Hepatocyte (in vitro differentiated cells): ENCODE measurements around the gene GPR37L1. TPM values are rescaled to one million over a fixed set of nuclear protein-coding genes. Genes with fewer than 3 reads are reported as not detected.

Source experiments
- DNase-seq: peaks from one replicate; pipeline ENCODE4 v3.0.0-alpha.2; 2016; ENCODE audit warnings: low spot score
- H2AFZ ChIP-seq: fragments of 200-600 bp; sonication (generic); 2 replicates; pipeline ENCODE4 v1.6.0; 2016; ENCODE audit warnings: antibody characterized with exemption, mild to moderate bottlenecking
- H3K27ac ChIP-seq: fragments of 200-600 bp; sonication (generic); 2 replicates; pipeline ENCODE4 v1.5.1; 2016; ENCODE audit warnings: mild to moderate bottlenecking
- H3K27me3 ChIP-seq: fragments of 200-600 bp; sonication (generic); 2 replicates; pipeline ENCODE4 v1.6.1; 2016
- H3K36me3 ChIP-seq: fragments of 200-600 bp; sonication (generic); replicated peaks from 2 replicates; pipeline ENCODE4 v1.5.1; 2016; ENCODE audit warnings: low read depth; ENCODE audit not compliant: insufficient read depth
- H3K4me1 ChIP-seq: fragments of 200-600 bp; sonication (generic); 2 replicates; pipeline ENCODE4 v1.5.1; 2016; ENCODE audit warnings: mild to moderate bottlenecking, moderate library complexity; ENCODE audit not compliant: insufficient read depth
- H3K4me2 ChIP-seq: fragments of 200-600 bp; sonication (generic); 2 replicates; pipeline ENCODE4 v1.6.0; 2016
- H3K4me3 ChIP-seq: fragments of 200-600 bp; sonication (generic); 2 replicates; pipeline ENCODE4 v1.5.1; 2016; ENCODE audit warnings: mild to moderate bottlenecking
- H3K79me2 ChIP-seq: fragments of 200-600 bp; sonication (generic); 2 replicates; pipeline ENCODE4 v1.6.0; 2017; ENCODE audit warnings: mild to moderate bottlenecking
- H3K9me2 ChIP-seq: fragments of 200-600 bp; sonication (generic); replicated peaks from 2 replicates; pipeline ENCODE4 v1.6.0; 2017; ENCODE audit warnings: mild to moderate bottlenecking; ENCODE audit not compliant: insufficient read depth
- H3K9me3 ChIP-seq: fragments of 200-600 bp; sonication (generic); 2 replicates; pipeline ENCODE4 v1.5.1; 2016; ENCODE audit warnings: low read depth, mild to moderate bottlenecking
- H4K20me1 ChIP-seq: fragments of 200-600 bp; sonication (generic); 2 replicates; pipeline ENCODE4 v1.6.0; 2016; ENCODE audit warnings: mild to moderate bottlenecking; ENCODE audit not compliant: insufficient read depth, poor library complexity, severe bottlenecking
- EZH2 ChIP-seq: fragments of 200-600 bp; sonication (generic); IDR thresholded peaks from 2 replicates; pipeline ENCODE4 v1.6.1; 2016; ENCODE audit warnings: antibody characterized with exemption, mild to moderate bottlenecking, borderline replicate concordance
- EZH2phosphoT487 ChIP-seq: fragments of 200-600 bp; sonication (generic); IDR thresholded peaks from one replicate; pipeline ENCODE4 v1.6.1; 2018; ENCODE audit warnings: antibody characterized with exemption, mild to moderate bottlenecking, low read depth, moderate library complexity; ENCODE audit not compliant: unreplicated experiment, severe bottlenecking
- WGBS: methylation state at CpG from one replicate; pipeline ENCODE4 v1.1.6; 2016; ENCODE audit warnings: low lambda C conversion rate; ENCODE audit errors: missing lambda C conversion rate; 5-methylcytosine and 5-hydroxymethylcytosine counted together
- polyA plus RNA-seq: library from polyadenylated mRNA; unstranded; fragments of >200 nt; fragmentation: Nextera tagmentation; extraction: Ambion mirVana; gene quantifications from 2 replicates; pipeline ENCODE4 v1.2.1, GENCODE V29; 2016
- total RNA-seq: library from RNA; depleted of rRNA; stranded (reverse); fragments of >200 nt; gene quantifications from 2 replicates; pipeline ENCODE4 v1.2.3, GENCODE V29; 2014
- TF ChIP-seq, protein P1 (sequence below): fragments of 200-600 bp; sonication (generic); IDR thresholded peaks from 2 replicates; pipeline ENCODE4 v1.5.1; 2016; ENCODE audit warnings: antibody characterized with exemption, mild to moderate bottlenecking; ENCODE audit not compliant: poor library complexity

GPR37L1 gene, protein sequence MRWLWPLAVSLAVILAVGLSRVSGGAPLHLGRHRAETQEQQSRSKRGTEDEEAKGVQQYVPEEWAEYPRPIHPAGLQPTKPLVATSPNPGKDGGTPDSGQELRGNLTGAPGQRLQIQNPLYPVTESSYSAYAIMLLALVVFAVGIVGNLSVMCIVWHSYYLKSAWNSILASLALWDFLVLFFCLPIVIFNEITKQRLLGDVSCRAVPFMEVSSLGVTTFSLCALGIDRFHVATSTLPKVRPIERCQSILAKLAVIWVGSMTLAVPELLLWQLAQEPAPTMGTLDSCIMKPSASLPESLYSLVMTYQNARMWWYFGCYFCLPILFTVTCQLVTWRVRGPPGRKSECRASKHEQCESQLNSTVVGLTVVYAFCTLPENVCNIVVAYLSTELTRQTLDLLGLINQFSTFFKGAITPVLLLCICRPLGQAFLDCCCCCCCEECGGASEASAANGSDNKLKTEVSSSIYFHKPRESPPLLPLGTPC
- total RNA-seq (under 0.01 TPM in 1 of 2 replicates, not detected in the other), polyA plus RNA-seq (0.39 and 0.47 TPM in 2 replicates)

DNA sequence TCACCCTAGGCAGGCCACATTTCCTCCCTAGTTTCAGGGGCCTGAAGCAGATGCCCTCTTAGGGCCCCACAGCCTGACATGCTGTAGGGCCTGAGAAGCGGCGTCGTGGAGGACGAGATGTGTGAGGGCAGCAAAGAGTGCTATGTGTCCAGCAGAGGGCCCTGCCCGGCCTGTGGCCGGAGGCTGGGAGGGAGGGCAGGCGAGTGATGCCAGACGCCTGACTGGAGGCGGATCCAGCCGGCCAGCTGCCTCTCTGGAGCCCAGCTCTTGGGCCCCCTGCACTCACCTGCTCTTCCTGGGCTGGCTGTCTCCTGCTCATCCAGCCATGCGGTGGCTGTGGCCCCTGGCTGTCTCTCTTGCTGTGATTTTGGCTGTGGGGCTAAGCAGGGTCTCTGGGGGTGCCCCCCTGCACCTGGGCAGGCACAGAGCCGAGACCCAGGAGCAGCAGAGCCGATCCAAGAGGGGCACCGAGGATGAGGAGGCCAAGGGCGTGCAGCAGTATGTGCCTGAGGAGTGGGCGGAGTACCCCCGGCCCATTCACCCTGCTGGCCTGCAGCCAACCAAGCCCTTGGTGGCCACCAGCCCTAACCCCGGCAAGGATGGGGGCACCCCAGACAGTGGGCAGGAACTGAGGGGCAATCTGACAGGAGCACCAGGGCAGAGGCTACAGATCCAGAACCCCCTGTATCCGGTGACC lies at the start of gene GPR37L1:
TSS of gene GPR37L1 (plus strand) at position 279 of the 697 bp plus-strand sequence. CDS start at position 326, 47 bp downstream.
- Histone ChIP-seq H3K9me2 (no peaks in the 10 kb centered on the region), H3K9me3 (no peaks in the 10 kb centered on the region), H3K27me3 (no peaks in the 10 kb centered on the region), H3K4me1 (peaks cover 14% of the 10 kb centered on the region), H3K4me2 (no peak within 1 kb of the TSS), H4K20me1 (no peaks in the 10 kb centered on the region), H3K27ac (no peak within 1 kb of the TSS), H3K4me3 (no peak within 1 kb of the TSS), H3K79me2 (no peaks in the 10 kb centered on the region), H3K36me3 (no peaks in the 10 kb centered on the region), H2AFZ (no peak within 1 kb of the TSS)
- TF ChIP-seq, protein P1, sequence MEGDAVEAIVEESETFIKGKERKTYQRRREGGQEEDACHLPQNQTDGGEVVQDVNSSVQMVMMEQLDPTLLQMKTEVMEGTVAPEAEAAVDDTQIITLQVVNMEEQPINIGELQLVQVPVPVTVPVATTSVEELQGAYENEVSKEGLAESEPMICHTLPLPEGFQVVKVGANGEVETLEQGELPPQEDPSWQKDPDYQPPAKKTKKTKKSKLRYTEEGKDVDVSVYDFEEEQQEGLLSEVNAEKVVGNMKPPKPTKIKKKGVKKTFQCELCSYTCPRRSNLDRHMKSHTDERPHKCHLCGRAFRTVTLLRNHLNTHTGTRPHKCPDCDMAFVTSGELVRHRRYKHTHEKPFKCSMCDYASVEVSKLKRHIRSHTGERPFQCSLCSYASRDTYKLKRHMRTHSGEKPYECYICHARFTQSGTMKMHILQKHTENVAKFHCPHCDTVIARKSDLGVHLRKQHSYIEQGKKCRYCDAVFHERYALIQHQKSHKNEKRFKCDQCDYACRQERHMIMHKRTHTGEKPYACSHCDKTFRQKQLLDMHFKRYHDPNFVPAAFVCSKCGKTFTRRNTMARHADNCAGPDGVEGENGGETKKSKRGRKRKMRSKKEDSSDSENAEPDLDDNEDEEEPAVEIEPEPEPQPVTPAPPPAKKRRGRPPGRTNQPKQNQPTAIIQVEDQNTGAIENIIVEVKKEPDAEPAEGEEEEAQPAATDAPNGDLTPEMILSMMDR: peak; percentile 32
- TF ChIP-seq EZH2phosphoT487 (no peak), EZH2 (no peak)
- peak; percentile 72 for DNase-seq
- 44% methylated on average over 15 of the region's 19 CpGs for WGBS

DNA sequence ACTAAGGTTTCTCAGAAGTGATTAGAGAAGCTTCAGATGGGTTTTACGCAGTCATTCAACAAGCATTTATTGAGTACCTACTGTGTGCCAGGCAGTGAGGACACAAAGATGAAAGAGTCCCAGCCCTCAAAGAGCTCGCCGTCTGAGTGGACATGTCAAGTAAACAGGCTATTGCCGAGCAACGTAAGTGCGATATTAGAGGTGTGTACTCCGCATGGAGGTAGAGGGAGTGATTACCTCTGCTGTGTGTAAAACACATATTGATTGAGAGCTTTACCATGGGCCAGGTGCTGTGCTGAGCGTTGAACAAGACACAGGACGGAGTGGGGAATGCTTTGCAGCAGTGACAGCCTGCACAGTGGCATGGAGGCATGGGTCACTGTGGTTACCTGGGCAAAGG lies 49.5 kb upstream of the GPR37L1 start:
- TF ChIP-seq, protein P1: no peak
- TF ChIP-seq EZH2phosphoT487: no peak
- TF ChIP-seq EZH2: no peak
- H4K20me1 ChIP-seq: no peaks in the 10 kb centered on the region
- DNase-seq: no peak
- H3K4me3 ChIP-seq: no peak overlapping the region
- H3K4me1 ChIP-seq: peaks cover 22% of the 10 kb centered on the region
- H3K9me2 ChIP-seq: no peaks in the 10 kb centered on the region
- no peaks in the 10 kb centered on the region for H3K9me3 ChIP-seq
- H3K27ac ChIP-seq: no peak overlapping the region
- H2AFZ ChIP-seq: no peak overlapping the region
- H3K36me3 ChIP-seq: no peaks in the 10 kb centered on the region
- no peak overlapping the region for H3K4me2 ChIP-seq
- no peaks in the 10 kb centered on the region for H3K27me3 ChIP-seq
- H3K79me2 ChIP-seq: no peaks in the 10 kb centered on the region
- 89% methylated on average over 9 of the region's 9 CpGs for WGBS

DNA sequence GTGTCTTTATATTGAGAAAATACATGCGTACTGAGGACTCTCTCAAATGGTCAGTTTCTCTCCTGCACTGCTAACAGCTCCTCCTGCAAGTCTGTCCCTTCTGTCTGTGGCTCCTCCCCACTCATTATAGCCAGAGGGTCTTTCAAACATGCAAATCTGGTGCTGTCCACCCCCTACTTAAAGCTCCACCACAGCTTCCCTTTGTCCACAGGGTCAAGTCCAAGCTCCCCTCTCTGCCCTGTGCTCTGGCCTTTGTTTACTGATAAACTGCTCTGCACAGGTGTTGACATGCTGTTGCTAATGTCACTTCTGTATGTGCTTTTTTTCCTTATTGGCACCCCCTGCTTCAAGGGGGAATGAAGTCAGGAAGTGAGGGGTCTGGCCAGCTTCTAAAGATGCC lies 47.7 kb upstream of the GPR37L1 start:
- no peaks in the 10 kb centered on the region for H3K9me3 ChIP-seq
- no peak for TF ChIP-seq EZH2
- TF ChIP-seq, protein P1: no peak
- TF ChIP-seq EZH2phosphoT487: no peak
- H3K4me2 ChIP-seq: no peak overlapping the region
- H3K9me2 ChIP-seq: no peaks in the 10 kb centered on the region
- no peaks in the 10 kb centered on the region for H3K36me3 ChIP-seq
- H3K27ac ChIP-seq: peak overlapping the region; percentile 84
- no peaks in the 10 kb centered on the region for H3K79me2 ChIP-seq
- DNase-seq: no peak
- H2AFZ ChIP-seq: no peak overlapping the region
- H4K20me1 ChIP-seq: no peaks in the 10 kb centered on the region
- H3K4me3 ChIP-seq: no peak overlapping the region
- no peaks in the 10 kb centered on the region for H3K27me3 ChIP-seq
- WGBS: 93% methylated on average over 1 of the region's 1 CpG
- peaks cover 22% of the 10 kb centered on the region for H3K4me1 ChIP-seq
